GM21515 (cell line): Measurements from ENCODE around the gene RNF166.

Experiments
- ATAC-seq: cut with Tn5 transposase; IDR thresholded peaks from one replicate; pipeline ENCODE4 v1.9.1; 2021; ENCODE audit not compliant: unreplicated experiment

RNF166 gene

GRCh38 chr16:88739139-88739976, 33.1 kb upstream of the RNF166 start:
- ATAC-seq: no peak

DNA sequence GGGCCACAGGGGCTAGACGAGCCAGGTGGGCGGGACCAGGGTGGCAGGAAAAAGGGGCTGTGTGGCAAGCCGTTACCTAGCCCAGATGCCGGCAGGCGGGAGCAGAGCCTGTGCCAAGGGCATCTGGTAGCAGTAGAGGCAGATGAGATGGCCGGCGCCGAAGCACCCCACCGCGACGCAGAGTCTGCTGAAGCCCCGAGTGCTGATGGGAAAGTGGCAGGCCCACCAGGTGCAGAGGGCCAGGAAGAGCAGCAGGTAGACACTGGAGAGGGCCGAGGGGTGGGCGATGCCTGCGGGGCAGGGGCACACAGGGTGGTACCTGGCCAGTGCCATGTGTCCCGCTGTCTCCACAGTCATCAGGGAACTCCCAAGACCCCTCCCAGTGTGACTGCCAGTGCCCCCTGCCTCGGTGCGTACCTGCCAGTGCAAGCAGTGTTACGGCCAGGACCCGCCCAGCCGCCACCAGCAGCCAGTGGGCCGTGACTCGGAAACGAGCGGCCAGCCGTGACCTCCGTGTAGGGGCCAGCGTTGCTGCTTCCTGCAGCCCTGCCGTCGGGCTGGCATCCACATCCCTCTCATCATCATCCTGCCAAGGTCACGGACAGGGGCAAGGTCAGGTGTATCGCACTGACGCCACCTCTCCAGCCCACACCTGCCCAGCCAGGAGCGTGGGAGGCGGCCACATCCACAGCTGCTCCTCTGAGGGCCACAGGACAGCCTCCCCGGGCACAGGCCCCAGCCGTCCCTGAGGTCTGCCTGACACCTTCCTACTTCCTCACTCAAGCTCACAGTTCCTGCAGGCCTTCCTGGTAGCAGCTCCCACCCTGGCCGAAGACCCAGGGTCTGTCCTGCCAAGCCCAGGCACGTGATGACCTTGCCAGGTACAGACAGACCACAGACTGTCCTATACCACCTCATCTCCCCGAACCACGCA, 32.2 kb upstream of the RNF166 start:
- ATAC-seq: no peak

DNA sequence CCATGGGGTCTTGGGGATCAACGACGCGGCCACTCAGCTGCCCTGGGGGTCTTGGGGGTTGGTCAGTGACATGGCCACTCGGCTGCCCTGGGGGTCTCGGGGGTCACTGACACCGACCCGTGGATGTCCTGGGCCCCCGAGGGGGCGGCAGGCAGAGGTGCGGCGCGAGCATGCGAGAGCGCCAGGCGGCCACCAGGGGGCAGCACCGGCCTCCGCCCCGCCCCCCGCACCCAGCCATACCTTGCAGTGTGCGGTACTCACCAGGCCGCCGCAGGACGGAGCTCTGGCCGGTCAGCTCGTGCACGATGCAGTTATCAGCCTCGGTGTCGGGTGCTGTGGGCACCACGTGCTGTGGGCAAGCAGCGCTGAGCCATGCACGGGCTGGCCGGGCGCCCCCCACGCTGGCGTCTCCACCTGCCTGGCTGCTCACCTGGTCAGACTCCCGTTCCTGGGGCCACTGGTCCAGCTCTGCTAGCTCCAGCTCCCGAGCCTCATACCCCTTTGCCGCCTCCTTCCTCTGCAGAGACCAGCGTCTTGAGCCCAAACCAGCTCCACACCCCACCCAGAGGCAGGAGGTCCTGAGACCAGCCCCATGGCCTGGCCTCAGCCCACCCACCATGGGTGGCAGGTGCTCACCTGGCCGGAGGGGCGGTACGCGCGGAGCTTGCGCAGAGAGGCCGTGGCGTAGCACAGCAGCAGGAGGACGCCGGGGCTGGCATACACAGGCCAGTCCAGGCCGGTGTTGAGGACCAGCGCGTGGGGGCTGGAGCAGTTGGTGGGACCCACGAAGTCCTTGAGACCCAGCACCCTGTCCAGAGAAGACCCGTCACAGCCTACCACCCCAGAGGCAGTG, 31.3 kb upstream of the RNF166 start:
- no peak for ATAC-seq

DNA sequence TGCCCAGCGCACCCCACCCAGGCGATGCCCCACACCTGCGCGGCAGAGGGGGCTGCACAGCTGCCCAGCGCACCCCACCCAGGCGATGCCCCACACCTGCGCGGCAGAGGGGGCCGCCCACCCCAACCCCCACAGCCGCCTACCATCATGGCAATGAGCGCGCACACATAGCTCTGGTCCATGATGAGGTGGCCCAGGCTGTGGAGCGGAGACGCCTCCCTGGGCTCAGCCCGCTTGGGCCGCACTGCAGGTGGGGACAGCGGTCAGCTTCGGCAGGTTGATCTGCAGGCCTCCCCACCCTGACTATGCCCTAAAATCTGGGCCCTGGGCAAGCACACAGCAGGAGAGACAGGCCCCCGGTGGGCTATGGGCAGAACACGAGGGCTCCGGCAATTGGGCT, 30.3 kb upstream of the RNF166 start:
- no peak for ATAC-seq

DNA sequence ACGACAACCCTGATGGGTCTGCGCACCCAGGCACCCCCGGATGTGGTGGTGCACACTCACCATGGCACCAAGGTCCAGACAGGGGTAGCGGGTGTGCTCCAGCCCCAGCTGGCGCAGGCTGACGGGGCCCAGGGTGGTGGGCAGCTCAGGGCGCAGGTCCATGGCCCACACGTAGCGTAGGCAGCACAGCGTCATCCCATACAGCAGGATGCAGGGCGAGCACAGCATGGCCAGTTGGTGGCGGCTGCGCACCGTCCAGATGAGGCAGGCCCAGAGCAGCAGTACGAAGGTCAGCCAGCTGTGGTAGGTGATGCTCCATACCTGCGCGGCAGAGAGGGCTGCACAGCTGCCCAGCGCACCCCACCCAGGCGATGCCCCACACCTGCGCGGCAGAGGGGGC, 29.9 kb upstream of the RNF166 start:
- ATAC-seq: no peak

DNA sequence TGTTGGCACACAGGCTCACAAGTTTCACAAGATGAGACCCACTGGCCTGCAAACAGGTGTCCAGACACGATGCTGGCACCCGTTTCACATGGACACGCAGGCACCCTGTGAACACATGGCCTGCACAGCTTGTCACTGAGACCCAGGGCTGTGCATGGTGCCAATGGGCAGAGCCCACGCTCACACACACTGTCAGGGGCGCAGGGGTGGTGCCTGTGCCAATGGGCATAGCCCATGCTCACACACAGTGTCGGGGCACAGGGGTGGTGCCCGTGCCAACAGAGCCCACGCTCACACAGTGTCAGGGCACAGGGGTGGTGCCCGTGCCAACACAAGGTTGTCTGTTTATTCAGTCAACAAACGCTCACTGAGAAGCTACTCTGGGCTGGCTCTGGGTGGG, 29.4 kb upstream of the RNF166 start:
- no peak for ATAC-seq

GRCh38 chr16:88735121-88735520, 28.9 kb upstream of the RNF166 start:
- ATAC-seq: no peak

- ATAC-seq: no peak
Measured at GRCh38 chr16:88734361-88734728, 28.1 kb upstream of the RNF166 start.

DNA sequence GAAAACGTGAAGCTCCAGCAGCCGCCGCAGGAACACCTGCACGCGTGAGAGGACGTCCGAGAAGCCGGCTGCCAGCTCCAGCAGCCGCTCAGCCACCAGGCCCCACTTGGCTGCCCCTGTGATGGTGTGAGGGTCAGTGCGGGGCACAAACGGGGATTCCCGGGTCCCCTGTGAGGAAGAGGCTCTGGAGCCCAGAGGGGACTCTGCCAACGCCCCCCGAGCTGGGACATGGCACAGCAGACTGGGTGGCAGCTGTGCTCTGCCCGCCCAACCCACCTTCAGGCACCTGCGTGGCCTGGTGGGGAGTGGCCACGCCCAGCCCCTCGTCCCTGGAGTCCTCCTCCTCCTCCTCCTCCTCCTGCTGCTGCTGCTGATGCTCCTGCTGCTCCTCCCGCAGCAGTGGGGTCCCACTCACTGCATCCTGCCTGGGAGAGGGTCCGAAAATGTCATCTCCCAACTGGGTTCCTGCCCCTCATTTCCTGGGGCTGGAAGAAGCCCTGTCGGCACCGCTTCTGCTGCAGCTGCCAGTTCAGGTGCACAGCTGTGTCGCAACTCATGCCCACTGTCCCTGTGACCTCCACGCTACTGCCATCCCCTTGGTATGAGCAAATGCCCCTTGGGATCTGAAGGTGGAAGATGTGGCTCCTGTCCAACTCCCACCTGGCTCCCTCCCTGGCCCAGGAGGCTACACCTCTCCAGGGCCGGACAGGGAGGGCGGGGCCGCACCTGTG, 27.6 kb upstream of the RNF166 start:
- ATAC-seq: no peak

GRCh38 chr16:88732961-88733294, 26.7 kb upstream of the RNF166 start:
- ATAC-seq: no peak

DNA sequence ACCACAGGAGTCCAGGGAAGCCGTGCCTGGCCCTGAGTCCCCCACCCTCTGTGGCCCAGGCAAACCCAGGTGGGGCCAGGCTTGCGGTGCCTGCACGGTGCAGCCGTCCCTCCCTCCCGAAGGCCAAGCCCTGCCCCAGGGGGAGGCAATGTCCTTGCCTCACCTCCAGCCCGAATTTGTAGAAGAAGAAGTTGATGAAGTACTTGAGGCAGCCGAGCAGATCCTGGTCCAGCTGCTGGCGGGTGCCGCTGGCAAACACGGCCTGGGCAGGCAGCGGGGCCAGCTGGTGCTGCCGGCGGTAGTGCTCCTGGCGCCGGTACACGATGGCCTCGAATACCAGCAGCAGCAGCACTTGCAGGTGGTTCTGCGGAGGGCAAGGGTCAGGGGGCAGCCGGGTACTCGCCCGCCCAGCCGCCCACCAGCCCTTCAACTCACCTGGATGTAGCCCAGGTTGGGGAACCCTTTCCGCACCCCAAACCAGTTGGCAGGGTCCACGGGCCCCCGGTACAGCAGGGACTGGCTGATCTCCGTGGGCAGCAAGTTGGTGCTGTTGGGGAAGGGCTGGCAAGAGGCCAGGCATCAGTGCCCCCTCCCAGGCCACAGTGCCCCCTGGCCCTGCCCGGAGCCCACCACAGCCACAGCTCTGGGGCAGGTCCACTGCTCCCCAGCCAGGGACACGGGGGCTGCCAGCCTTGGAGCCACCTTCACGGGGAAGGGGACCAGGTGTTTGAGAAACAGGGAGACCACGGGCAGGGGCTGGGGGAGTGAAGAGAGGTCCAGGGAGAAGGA, 26.2 kb upstream of the RNF166 start:
- no peak for ATAC-seq

- ATAC-seq: no peak
Measured at GRCh38 chr16:88731699-88732098, 25.5 kb upstream of the RNF166 start.

DNA sequence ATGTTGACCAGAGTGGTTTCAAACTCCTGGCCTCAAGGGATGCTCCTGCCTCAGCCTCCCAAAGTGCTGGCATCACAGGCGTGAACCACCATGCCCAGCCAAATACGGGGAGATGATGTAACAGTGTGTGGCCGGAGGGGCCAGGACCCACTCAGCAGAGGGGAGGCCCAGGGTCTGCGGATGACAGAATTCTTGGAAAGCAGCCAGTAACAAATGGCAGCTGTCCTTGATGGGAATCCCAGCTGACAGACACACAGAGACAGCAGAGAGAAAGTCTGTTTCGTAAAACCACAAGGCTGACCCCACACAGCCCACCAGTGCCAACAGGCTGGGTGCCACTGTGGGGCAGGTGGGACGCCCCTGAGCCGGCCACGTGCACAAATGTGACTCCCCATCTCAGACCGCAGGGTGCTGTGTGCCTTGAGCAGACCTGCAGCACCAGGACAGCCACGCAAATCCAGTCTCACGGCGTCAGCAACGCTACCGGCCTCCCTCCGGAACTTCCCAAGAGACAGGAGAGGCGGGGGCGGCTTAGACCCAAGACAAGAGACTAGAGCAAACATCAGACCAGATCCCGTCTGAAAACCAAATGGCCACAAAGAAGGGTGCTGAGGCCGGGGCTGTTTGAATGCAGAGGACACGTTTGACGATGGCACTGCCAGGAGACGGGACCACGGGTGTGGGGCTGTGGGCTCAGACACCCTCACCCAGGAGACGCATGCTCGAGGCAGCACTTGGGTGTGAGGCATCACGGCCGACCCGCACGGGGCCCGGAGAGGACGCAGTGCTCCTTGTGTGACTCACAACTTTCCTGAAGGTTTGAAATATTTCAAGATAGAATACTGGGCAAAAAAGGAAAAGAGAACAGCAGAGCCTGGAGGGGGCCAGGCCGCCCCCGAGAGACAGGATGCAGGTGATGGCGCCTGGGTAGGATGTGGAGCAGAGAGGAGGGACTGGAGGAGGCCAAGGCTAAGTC, 24.7 kb upstream of the RNF166 start:
- ATAC-seq: no peak

- ATAC-seq: no peak
Measured at GRCh38 chr16:88727871-88728270, 21.7 kb upstream of the RNF166 start.

- ATAC-seq: no peak
Measured at GRCh38 chr16:88726981-88727380, 20.8 kb upstream of the RNF166 start.

DNA sequence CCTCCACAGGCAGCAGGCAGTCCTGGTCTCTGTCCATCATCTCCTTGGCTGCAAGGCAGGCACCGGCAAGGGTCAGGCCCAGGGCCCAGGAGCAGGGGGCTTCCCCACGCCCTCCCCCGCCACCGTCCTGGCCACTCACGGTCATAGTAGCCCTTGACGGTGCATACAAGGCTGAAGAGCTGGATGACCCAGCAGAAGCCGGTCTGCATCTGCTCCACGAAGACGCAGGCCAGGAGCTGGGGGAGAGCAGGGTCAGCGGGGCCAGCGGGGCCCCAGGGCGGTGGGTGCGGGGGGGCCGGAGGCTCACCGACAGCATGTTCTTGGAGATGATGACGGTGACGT, 20.2 kb upstream of the RNF166 start:
- ATAC-seq: no peak

DNA sequence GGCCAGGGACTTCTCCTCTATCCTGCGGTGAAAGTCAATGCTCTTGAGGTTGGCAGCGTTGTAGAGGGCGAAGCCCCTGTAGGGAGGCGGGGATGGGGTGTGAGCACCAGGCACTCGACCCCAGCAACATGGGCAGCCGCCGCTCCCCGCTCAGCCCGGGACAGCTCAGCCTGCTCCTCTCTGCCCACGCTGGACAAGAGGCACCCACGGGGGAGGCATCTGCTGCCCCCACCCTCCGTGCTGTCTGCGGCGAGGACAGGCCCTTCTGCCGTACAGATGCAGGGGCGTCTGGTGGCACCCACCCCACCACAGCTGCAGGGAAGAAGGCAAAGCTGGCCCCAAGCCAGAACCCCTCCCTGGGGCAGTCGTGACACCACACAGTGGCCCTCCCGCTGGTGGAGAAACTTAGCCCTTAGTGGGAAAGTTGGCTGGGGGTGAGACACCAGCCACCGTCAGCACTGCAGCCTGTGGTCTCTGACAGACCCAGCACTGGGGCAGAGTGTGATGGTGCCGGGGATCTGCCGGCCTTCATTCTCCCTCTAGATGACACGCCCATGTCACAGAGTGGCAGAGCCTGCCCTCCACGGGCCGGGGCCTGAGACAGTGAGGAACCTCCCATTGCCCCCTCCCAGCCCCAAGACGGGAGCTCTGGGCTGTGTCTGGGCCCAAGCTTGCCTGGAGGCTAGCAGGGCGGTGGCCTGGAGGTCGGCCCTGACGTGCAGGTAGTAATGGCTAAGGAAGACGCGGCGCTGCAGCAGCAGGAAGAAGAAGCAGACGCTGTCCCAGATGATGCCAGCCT, 19.6 kb upstream of the RNF166 start:
- ATAC-seq: no peak
